Amniotic stem cell (primary cell): ENCODE measurements around the gene KCNN1.
"Not testable (repeated sequence)": the region's sequence is repeated elsewhere in the genome, so short reads cannot be mapped to it uniquely, and the experiment has no call there.

ENCODE experiments used
- DNase-seq: peaks from one replicate; lab custom pipeline; 2025; lab: John Stamatoyannopoulos, UW

The KCNN1 gene

DNA sequence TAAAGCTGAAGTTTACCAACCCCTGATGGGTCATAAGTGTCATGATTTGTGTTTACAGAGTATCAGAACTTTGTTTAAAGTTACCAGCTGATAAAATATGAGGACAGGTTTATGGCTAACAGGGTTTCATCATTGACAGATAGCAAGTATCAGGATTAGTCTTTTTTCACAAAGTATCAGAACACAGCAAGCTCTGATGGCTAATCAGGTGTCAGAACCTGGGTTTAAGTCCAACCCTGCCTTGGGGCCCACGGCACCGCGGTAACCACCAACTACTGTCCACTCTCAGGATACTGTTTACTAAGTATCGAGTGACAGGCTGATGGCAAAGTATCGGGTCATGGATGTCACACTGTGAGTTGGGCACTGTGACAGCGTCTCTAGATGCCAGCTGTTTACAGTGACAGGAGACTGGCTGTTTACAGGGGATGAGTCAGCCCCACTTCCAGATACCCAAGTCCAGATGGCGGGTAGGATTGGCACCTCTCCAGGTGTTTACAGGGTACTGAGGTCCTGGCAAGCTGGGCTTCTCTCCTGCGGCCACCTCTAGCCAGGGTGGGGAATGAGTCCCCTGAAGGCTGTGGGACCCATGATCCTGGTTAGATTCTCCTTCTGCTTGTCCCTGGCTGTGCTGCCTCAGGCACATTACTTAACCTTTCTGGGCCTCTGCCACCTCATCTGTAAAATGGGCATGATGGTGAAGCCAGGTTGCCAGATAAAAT, 62.9 kb downstream of the KCNN1 start:
- no peak for DNase-seq

DNA sequence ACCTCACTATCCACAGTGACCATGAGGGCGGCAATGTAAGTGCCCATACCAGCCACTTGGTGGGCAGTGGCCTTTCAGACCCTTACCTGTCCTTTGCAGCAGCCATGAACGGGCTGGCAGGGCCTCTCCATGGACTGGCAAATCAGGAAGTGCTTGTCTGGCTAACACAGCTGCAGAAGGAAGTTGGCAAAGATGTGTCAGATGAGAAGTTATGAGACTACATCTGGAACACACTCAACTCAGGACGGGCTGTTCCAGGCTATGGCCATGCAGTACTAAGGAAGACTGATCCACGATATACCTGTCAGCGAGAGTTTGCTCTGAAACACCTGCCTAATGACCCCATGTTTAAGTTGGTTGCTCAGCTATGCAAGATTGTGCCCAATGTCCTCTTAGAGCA, 64.5 kb downstream of the KCNN1 start:
- not testable (repeated sequence) for DNase-seq

DNA sequence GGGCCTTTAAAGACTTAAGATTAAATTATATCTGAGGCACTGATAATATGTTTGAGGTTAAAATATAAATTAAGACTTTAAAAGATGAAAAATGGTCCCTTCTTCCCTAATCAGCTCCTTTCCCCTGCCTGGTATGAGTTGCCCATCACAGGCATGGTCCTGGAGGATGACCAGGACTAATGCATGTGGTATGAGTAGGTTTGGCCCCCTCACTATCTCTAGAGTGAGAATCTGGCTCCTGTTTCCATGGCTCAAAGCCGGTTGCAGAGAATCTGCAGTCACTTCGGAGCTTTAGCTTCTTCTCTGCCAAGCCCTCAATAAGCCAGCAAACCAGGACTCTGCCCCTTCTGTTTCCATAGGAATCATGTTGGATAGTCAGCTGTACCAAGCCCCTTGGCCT, 65.2 kb downstream of the KCNN1 start:
- not testable (repeated sequence) for DNase-seq

DNA sequence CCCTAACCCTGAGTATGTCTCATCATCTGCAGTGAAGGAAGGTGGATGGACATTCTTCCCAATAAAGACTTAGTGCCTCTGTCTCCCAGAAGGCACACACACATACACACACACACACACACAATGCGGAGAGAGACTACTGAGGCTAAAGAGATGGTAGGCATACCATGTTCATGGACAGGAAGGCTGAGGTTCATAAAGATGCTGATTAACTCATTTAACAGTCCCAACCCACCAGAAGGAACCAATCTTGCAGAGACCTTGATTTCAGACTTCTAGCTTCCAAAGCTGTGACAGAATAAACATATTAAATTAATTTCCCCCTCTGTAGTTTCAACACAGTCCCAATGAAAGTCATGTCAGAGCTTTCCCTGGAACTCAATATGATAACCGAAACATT, 74.1 kb downstream of the KCNN1 start:
- no peak for DNase-seq

DNA sequence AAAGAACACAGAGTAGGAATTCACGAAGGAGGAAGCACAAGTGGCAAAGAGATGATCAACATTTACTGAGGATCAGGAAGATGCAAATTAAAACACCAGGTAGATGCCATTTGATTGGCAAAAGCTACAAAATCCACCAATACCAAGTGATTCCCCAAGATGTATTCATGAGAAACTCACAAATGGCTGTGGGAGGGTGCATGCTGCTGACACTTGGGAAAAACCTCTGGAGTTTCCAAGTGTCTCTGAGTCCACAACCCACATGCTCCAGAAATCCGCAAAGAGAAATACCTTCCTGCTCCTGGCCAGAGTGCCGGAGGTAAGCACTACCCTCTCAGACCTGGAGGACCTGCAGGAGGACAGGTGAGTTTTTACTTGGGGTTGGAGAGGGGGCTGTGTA, 76.8 kb downstream of the KCNN1 start:
- no peak for DNase-seq

DNA sequence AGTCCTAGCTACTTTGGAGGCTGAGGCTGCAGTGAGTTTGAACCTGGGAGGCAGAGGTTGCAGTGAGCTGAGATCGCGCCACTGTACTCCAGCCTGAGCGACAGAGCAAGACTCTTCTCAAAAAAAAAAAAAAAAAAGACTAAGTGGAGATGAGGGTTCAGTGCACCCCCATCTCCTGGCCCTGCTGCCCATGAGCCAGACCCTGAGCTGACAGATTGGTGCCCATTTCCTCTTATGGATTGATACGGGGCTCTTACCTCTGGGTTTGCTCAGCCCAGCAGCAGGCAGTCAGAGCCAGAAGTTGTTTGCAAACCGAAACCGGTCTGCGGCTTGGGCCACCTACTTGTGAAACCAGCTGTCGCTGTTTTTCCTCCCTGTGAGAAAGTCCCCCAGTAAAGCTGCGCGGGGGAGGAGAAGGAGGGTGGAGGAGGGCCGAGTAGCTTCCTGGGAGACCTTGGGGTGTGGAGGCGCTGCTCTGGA, 78.0 kb downstream of the KCNN1 start:
- no peak for DNase-seq

DNA sequence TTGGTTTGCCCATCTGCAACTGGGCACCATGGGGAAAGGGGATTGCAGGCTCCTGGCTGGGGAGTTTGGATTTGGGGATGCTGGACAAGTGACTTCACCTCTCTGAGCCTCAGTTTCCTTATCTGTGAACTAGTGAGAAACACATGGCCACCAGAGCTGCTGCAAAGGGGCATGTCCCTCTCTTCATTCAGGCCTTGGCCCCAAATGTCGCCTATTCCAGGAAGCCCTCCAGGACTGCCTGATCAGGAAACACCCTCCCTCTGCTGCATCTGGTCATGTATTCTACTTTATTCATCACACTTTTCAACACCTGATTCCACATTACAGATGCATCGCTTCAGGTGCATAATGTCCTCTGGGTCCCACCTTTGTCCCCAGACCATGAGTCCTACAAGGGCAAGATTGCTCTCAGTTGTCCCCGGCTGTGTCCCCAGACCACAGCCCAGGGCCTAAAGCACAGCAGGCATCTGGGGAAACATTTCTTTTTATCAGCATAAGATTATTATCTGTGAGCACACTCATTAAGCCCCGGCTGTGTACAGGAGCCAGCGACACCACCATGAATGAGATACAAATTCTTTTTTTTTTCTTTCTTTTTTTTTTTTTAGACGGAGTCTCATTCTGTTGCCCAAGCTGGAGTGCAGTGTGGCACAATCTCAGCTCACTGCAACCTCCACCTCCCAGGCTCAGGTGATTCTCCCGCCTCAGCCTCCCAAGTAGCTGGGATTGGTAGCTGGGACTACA, 78.6 kb downstream of the KCNN1 start:
- DNase-seq, result no peak

DNA sequence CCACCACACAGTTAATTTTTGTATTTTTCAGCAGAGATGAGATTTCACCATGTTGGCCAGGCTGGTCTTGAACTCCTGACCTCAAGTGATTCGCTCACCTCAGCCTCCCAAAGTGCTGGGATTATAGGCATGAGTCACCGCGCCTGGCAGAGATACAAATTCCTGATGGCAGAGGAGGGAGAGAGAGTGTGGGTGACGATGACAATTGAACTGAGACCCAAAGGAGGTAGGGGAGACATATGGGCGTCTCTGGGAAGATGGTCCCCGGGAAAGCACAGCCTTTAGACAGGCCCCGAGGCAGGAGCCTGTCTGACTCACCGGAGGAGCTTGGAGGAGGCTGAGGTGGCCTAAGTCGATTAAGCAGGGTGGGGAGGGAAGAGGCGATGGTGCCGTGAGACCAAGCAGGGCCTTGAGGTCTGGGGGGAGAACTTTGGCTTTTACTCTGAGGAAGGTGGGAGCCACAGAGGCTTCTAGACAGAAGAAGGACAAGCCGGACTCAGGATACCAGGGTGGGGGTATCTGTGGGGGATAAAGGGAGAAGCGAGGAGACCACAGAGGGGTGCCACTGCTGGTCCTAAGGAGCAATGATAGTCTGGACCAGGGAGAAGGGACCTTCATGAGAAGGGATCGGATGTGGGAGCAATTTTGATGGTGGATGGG, 79.3 kb downstream of the KCNN1 start:
- DNase-seq, result no peak

DNA sequence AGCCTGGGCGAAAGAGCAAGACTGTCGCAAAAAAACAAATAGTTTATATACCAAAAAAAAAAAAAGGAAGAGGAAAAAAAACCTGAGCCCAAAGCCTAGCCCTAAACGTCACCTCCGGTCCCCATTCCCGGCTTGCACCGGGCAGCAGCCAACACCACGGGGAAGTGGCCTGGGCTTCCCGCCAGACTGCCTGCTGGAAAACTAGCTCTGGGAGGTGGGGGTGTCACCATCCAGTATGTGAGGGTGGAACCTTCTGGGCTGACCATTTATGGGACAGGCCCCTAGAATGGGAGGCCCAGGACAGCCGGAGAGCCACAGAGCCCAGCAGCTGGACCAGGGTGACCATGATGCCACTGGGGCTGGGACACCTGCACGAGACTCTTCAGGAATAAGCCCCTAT, 82.5 kb downstream of the KCNN1 start:
- DNase-seq, result no peak
